ENCODE data around the gene BRD9.
A peak's percentile ranks its signal among the peaks of the same experiment; 100 is the strongest.
"Not testable (repeated sequence)": the region's sequence is repeated elsewhere in the genome, so short reads cannot be mapped to it uniquely, and the experiment has no call there.

The BRD9 gene

GRCh38 chr5:923281-923873 is 30.8 kb upstream of the BRD9 start:
- peak; percentile 43 to 70 (median 46) for DNase-seq (ENCODE audit: low read depth in 3 of 3)

GRCh38 chr5:922436-923280 is 30.1 kb upstream of the BRD9 start:
- DNase-seq (ENCODE audit: low read depth in 3 of 3), result no peak

GRCh38 chr5:921456-922435 is 29.1 kb upstream of the BRD9 start:
- no peak for DNase-seq (ENCODE audit: low read depth in 3 of 3)

GRCh38 chr5:920321-920720 is 27.7 kb upstream of the BRD9 start:
- no peak for DNase-seq (ENCODE audit: low read depth in 3 of 3)

- no peak for DNase-seq (ENCODE audit: low read depth in 3 of 3)
Observed at GRCh38 chr5:919356-920000, 26.9 kb upstream of the BRD9 start.

- not testable (repeated sequence) for DNase-seq (ENCODE audit: low read depth in 3 of 3)
Observed at GRCh38 chr5:918717-919116, 26.1 kb upstream of the BRD9 start.

- no peak for DNase-seq (ENCODE audit: low read depth in 3 of 3)
Observed at GRCh38 chr5:916441-917293, 24.1 kb upstream of the BRD9 start.

GRCh38 chr5:915946-916345 is 23.3 kb upstream of the BRD9 start:
- no peak for DNase-seq (ENCODE audit: low read depth in 3 of 3)

GRCh38 chr5:915346-915745 is 22.7 kb upstream of the BRD9 start:
- DNase-seq (ENCODE audit: low read depth in 3 of 3), result not testable (repeated sequence)

- DNase-seq (ENCODE audit: low read depth in 3 of 3), result no peak
Observed at GRCh38 chr5:914612-915011, 22.0 kb upstream of the BRD9 start.

GRCh38 chr5:914174-914573 is 21.6 kb upstream of the BRD9 start:
- DNase-seq (ENCODE audit: low read depth in 3 of 3), result no peak

- DNase-seq (ENCODE audit: low read depth in 3 of 3), result peak; percentile 58 to 80 (median 68)
Observed at GRCh38 chr5:912280-913091, 19.9 kb upstream of the BRD9 start.

- no peak for DNase-seq (ENCODE audit: low read depth in 3 of 3)
Observed at GRCh38 chr5:911601-912000, 19.0 kb upstream of the BRD9 start.

GRCh38 chr5:910769-911160 is 18.2 kb upstream of the BRD9 start:
- no peak for DNase-seq (ENCODE audit: low read depth in 3 of 3)

- no peak for DNase-seq (ENCODE audit: low read depth in 3 of 3)
Observed at GRCh38 chr5:909994-910768, 17.6 kb upstream of the BRD9 start.

- no peak for DNase-seq (ENCODE audit: low read depth in 3 of 3)
Observed at GRCh38 chr5:909086-909485, 16.5 kb upstream of the BRD9 start.

GRCh38 chr5:908172-908571 is 15.6 kb upstream of the BRD9 start:
- DNase-seq (ENCODE audit: low read depth in 3 of 3), result no peak

GRCh38 chr5:907366-907910 is 14.8 kb upstream of the BRD9 start:
- no peak for DNase-seq (ENCODE audit: low read depth in 3 of 3)

GRCh38 chr5:905139-905642 is 12.6 kb upstream of the BRD9 start:
- no peak for DNase-seq (ENCODE audit: low read depth in 3 of 3)
